ENCODE measurements around the gene PTH2R.

PTH2R gene

GRCh38 chr2:208451061-208451460, 44.5 kb downstream of the PTH2R start:
- ATAC-seq (ENCODE audit: low read depth) (no peak), DNase-seq (ENCODE audit: low spot score) (no peak)
- H3K9me3 ChIP-seq (ENCODE audit: severe bottlenecking): no peaks in the 10 kb centered on the region
- no peak overlapping the region for H3K4me3 ChIP-seq (ENCODE audit: severe bottlenecking)
- H3K27ac ChIP-seq (ENCODE audit: poor library complexity, severe bottlenecking): no peak overlapping the region
- H3K36me3 ChIP-seq (ENCODE audit: low read depth): no peaks in the 10 kb centered on the region
- no peaks in the 10 kb centered on the region for H3K4me1 ChIP-seq (ENCODE audit: insufficient read depth, poor library complexity, severe bottlenecking)
- no peak for TF ChIP-seq CTCF (IDR thresholded peaks at IDR 0.05; ENCODE audit: poor library complexity, severe bottlenecking)
- H3K27me3 ChIP-seq (ENCODE audit: insufficient read depth, poor library complexity, severe bottlenecking): no peaks in the 10 kb centered on the region

DNA sequence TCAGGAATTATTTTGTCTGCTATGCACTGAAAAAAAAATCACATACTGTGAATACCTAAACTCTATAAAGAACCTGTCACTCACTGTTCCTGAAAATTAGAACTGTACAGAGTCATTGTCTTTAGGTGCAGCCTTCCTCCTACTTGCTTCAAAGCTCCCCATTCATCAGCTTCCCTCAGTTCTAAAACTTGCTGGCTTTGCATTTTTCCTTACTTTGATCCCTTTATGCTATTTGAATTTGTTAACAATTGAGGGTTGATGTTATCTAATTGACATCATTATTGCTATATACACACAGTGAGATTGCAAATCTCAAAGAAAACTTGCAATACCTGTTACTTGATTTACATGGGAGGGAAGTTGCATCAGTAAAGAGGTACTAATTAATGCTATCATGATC, 48.3 kb downstream of the PTH2R start:
- Histone ChIP-seq H3K4me1 (ENCODE audit: insufficient read depth, poor library complexity, severe bottlenecking) (no peaks in the 10 kb centered on the region), H3K9me3 (ENCODE audit: severe bottlenecking) (no peaks in the 10 kb centered on the region), H3K4me3 (ENCODE audit: severe bottlenecking) (no peak overlapping the region), H3K36me3 (ENCODE audit: low read depth) (no peaks in the 10 kb centered on the region), H3K27ac (ENCODE audit: poor library complexity, severe bottlenecking) (no peak overlapping the region), H3K27me3 (ENCODE audit: insufficient read depth, poor library complexity, severe bottlenecking) (peaks cover 3% of the 10 kb centered on the region)
- ATAC-seq (ENCODE audit: low read depth) (no peak), DNase-seq (ENCODE audit: low spot score) (no peak)
- no peak for TF ChIP-seq CTCF (IDR thresholded peaks at IDR 0.05; ENCODE audit: poor library complexity, severe bottlenecking)

GRCh38 chr2:208463721-208464120, 57.1 kb downstream of the PTH2R start:
- Histone ChIP-seq H3K9me3 (ENCODE audit: severe bottlenecking) (no peaks in the 10 kb centered on the region), H3K27me3 (ENCODE audit: insufficient read depth, poor library complexity, severe bottlenecking) (peaks cover 3% of the 10 kb centered on the region), H3K27ac (ENCODE audit: poor library complexity, severe bottlenecking) (no peak overlapping the region), H3K4me1 (ENCODE audit: insufficient read depth, poor library complexity, severe bottlenecking) (no peaks in the 10 kb centered on the region), H3K4me3 (ENCODE audit: severe bottlenecking) (no peak overlapping the region), H3K36me3 (ENCODE audit: low read depth) (no peaks in the 10 kb centered on the region)
- DNase-seq (ENCODE audit: low spot score) (no peak), ATAC-seq (ENCODE audit: low read depth) (no peak)
- TF ChIP-seq CTCF (IDR thresholded peaks at IDR 0.05; ENCODE audit: poor library complexity, severe bottlenecking): no peak

DNA sequence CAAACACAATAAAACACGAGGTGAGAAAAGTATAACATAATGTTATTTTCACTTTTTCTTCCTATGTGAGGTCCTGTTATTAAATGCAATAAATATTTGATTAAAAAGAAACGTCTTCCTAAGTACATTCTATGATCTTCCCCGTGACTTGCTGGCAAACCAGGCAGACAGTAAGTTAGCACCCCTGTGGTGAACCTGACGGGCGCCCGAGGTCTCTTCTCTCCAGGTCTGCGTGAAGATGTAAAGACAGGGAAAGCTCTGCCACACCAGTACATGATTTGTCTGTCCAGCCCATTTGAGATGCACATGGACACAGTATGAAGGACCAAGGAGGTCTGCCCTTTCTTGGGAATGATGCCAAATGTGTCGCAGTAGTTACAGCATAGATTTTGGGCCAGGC, 57.6 kb downstream of the PTH2R start:
- no peak overlapping the region for H3K27ac ChIP-seq (ENCODE audit: poor library complexity, severe bottlenecking)
- no peak overlapping the region for H3K4me3 ChIP-seq (ENCODE audit: severe bottlenecking)
- DNase-seq (ENCODE audit: low spot score) (no peak), ATAC-seq (ENCODE audit: low read depth) (no peak)
- no peaks in the 10 kb centered on the region for H3K36me3 ChIP-seq (ENCODE audit: low read depth)
- no peaks in the 10 kb centered on the region for H3K27me3 ChIP-seq (ENCODE audit: insufficient read depth, poor library complexity, severe bottlenecking)
- no peaks in the 10 kb centered on the region for H3K9me3 ChIP-seq (ENCODE audit: severe bottlenecking)
- no peak for TF ChIP-seq CTCF (IDR thresholded peaks at IDR 0.05; ENCODE audit: poor library complexity, severe bottlenecking)
- no peaks in the 10 kb centered on the region for H3K4me1 ChIP-seq (ENCODE audit: insufficient read depth, poor library complexity, severe bottlenecking)

DNA sequence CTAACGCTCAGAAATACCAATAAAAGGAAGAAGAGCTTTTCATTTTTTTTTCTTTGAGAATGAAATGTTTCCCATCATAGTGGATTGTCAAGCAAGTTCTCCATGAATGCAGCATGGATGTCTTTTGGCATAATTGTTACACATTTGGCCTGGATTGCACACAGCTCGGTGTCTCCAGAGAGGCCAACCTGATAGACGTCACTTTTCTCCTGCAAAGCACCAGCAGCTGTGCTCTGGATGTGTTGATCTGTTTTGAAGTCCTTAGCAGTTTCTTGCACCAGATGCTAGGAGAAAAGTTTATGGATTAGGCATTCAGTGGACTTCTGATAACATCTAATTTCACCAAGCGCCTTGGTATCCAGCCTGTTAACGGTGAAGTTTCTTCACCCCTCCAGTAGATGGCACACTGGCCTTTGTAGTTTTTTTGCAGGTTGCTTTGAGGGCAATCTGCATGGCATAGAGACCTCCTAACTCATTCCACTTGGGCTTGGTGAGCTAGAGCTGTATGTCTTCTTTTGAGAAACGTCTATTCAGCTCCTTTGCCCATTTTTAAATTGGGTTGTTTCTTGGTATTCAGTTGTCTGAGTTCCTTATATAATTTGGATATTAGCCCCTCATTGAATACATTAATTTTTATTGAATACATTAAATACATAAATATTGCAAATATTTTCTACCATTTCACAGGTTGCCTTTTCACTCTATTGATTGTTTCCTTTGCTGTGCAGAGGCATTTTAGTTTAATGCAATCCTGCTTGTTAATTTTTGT, 59.7 kb downstream of the PTH2R start:
- H3K27ac ChIP-seq (ENCODE audit: poor library complexity, severe bottlenecking): no peak overlapping the region
- H3K4me1 ChIP-seq (ENCODE audit: insufficient read depth, poor library complexity, severe bottlenecking): no peaks in the 10 kb centered on the region
- ATAC-seq (ENCODE audit: low read depth) (peak; percentile 64; the same call in 2 of the 3 replicates), DNase-seq (ENCODE audit: low spot score) (no peak)
- no peaks in the 10 kb centered on the region for H3K36me3 ChIP-seq (ENCODE audit: low read depth)
- no peak overlapping the region for H3K4me3 ChIP-seq (ENCODE audit: severe bottlenecking)
- no peaks in the 10 kb centered on the region for H3K27me3 ChIP-seq (ENCODE audit: insufficient read depth, poor library complexity, severe bottlenecking)
- peak; percentile 77 for TF ChIP-seq CTCF (IDR thresholded peaks at IDR 0.05; ENCODE audit: poor library complexity, severe bottlenecking)
- H3K9me3 ChIP-seq (ENCODE audit: severe bottlenecking): no peaks in the 10 kb centered on the region

Measured in RWPE2 (cell line).